ENCODE data around the gene KRTAP12-2.
"Not testable (repeated sequence)": the region's sequence is repeated elsewhere in the genome, so short reads cannot be mapped to it uniquely, and the experiment has no call there.

The KRTAP12-2 gene

DNA sequence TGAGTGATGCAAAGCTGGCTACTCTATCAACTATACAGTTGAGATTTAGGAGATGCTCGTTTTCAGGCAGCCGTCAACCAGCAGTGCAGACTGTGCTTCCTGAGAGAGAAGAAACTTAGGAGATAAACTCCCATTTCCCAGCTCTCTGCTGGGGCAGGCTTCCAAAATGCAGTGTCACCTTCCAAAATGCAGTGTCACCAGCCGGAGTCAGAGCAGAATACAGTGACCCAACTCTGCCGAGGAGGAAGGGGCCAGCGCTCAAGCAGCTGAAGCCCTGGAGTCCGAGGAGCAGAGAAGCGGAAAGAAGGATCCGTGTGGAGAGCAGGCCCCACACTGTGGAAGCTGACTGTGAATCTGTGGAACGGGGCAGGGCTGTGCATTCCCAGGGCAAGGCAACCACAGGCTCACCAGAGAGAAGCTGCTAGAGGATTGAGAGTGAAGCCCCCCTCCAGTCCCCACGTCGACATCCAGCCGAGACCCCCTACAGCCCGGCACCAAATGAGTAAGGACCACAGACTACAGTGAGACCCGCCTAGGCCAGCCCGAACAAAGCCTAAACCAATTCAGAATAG lies 15.9 kb upstream of the KRTAP12-2 start:
- no peak for DNase-seq

DNA sequence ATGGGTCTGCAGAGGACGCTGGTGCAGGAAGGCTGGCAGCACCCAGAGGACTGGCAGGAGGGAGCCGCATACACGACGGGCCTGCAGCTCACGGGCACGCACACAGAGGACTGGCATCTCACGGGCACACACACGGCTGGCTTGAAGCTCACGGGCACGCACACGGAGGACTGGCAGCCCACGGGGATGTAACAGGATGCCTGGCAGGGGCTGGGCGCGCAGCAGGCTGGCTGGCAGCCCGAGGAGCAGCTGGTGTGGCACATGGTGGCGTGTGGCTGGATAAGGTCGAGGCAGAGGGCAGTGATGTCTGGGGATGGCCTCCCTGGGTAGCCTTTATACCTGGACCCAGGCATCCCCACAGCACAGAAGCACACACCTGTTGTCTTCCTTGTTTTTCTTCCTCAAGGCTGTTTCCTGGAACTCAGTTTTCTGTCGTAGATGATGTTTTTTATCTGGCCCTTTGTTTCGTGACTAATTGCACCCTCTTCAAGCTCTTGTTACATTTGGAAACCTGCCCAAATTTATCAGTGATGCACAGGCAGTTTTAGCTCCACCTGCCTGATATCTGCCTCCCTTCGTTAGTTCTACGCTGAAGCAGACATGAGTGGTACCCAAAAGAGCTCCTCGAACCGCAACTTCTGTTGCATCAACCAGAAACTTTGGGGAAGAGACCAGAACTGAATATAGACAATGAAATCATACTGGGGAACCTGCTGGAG lies 15.3 kb upstream of the KRTAP12-2 start, which contains the start of gene KRTAP12-1:
Gene KRTAP12-1 (minus strand): TSS at position 303 of the 719 bp plus-strand sequence. CDS start 40 bp downstream, at position 263.
- DNase-seq = no peak

DNA sequence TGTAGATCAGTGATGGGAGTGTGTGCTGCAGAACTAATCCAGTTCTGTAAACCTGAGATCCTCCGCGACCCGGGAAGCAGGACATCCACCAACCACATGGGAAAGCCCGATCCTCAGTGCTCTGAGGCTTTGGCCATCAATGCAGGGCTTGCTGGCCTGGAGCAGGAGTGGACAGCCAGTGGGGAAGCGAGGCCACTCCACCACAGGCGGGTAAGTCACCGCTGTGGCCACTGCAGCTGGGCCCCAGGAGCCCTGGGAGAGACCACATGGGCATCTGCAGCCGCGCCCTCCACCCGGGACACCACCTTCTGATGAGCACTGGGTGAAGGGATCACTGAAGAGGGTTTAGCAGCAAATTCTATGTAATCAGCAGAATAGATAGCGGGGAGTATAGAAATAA lies 14.4 kb upstream of the KRTAP12-2 start:
- no peak for DNase-seq

DNA sequence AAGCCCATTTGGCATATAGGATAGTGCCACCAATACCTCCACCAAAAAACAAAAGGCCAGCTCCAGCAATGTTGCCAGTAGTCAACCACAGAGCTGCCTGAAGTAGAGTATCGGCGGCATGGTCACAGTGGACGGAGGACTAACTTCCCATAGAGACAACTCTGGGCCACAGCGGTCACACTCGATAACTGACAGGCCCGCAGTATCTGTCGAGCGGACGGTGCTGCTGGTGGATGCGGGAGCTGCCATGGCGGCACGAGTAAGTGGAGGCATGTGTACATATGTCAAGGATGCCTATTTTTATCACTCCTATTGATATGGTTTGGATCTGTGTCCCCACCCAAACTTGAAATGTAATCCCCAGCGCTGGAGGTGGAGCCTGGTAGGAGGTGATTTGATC lies 11.2 kb upstream of the KRTAP12-2 start:
- no peak for DNase-seq

DNA sequence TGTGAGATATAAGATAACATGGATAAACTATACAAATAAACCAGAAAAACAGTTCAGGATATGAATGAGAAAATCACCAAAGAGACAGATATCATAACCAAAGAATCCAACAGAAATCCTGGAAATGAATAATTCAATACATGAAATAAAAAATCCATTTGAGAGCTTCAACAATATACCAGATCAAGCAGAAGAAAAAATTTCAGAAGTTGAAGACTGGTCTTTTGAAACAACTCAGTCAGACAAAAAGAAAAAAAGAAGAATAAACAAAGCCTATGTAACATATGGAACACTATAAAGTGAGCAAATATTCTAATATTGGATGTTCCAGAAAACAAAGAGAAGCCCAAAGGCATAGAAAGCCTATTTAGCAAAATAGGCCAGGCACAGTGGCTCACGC lies 5.2 kb upstream of the KRTAP12-2 start:
- DNase-seq = no peak

DNA sequence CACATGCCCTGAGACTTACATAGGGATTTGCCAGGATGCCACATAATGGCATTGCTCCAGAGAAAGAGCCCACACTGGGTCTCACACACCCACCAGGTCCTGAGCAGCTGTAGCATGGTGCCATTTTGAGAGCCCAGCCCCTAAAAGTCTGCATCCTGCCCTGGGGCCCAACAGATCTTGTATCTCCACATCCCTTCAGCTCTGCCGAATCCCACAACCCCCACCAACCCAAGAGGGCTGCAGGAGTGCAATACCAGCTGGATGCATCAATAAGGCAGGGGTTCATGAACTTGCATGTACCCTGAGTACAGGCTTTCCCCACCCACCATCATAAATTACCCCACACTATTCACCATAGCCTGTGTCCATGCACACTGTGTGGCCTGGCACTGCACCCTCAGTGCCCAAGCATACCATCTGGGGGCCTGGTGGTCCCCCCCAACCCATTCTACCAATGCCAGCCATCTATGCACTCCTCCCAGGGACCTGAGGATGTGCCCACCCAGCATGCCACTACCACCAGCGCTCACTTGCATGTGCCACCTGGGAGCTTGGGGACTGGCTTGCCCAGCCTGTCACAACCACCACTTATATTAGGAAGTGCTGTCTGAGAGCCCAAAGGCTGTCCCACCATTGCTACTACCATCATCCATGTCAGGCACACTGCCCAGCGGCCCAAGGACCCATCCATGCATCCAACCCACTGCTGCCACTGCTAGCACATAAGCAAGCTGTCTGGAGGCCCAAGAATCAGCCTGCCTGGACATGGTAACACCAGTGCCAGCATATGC lies 4.1 kb upstream of the KRTAP12-2 start:
- no peak for DNase-seq

DNA sequence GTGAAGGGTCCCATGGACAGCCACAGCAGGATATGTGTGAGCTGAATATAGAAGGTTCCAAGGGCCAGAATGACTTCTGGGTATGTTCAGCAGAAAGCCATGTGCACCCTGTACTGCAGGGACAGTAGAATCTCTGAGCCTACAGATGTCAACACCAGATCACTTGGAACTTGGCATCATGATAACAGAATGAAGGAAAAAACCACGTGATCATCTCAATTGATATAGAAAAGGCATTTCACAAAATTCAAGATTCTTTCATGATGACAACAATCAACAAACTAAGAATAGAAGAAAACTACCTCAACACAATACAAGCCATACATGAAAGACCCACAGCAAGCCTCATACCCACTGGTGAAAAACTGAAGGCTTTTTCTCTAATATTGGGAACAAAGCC lies 885 bp upstream of the KRTAP12-2 start:
- no peak for DNase-seq

DNA sequence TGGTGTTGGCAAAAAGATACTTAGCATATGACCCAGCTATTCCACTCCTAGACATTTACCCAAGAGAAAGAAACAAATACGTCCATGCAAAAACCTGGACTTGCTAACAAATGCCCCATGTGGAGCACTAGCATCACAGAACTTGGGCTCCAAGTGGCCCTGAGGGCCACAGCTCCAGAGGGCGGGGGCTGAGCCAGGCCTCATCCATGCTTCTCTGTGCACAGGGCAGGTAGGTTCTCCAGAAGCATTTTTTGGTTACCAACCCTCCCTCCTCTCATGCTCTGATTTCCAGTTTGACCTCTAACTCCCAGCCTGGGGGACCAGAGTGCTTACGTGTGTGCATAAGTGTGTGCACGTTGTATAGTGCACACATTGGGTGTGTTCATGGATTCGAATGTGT lies 2.0 kb downstream of the KRTAP12-2 start:
- DNase-seq = no peak

DNA sequence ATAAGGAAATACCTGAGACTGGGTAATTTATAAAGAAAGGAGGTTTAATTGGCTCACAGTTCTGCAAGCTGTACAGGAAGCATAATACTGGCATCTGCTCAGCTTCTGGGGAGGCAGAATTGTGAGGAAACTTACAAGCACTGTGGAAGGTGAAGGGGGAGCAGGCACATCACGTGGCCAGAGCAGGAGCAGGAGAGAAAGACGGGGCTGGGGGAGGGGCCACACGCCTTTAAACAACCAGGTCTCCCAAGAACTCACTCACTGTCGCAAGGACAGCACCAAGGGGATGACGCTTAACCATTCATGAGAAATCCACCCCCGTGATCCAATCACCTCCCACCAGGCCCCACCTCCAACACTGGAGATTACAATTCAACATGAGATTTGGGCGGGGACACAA lies 5.2 kb downstream of the KRTAP12-2 start:
- DNase-seq = not testable (repeated sequence)

DNA sequence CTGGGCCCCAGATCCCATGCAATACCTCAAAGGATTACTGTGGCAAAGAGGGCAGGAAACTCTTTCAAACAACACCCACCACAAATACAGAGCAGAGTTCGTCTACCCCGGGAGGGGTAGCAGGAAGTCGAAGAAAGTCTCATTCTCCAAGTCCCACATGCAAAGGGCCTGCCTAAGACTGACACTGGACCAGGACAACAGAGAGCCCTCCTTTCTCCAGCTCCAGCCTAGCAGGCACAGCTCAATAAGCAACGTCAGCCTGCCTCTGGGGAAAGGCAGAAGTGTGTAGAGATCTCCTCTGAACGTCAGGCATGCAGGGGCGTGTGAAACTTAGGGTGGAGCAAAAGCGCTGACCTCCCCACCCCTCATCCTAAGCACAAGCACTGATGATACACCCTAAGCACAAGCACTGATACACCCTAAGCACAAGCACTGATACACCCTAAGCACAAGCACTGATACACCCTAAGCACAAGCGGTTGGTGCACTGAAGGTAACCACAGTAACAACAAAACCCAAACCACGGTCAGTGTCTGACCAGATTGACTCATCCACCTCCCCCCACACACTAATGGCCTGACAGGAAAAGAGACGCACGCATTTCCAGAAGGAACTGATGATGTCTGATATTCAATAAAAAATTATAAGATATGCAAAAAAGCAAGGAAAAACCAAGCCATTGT lies 7.7 kb downstream of the KRTAP12-2 start:
- DNase-seq = no peak

DNA sequence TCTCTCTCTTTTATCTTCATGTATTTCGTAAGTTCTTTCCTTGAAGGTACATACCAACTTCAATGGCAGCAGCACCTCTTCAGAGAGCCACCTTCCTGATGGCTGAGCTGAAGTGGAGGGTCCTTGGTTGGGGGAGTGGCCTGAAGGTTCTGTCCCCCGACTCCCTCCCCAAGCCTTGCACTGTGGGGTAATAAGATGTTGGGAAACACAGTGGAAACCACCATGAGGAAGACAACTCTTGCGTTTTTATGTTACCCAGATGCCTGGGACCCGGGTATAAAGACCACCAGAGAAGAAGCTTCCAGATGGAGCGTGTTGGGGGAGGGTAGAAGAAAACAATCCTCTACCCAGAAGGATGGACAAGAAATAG lies 8.2 kb downstream of the KRTAP12-2 start:
- no peak for DNase-seq

DNA sequence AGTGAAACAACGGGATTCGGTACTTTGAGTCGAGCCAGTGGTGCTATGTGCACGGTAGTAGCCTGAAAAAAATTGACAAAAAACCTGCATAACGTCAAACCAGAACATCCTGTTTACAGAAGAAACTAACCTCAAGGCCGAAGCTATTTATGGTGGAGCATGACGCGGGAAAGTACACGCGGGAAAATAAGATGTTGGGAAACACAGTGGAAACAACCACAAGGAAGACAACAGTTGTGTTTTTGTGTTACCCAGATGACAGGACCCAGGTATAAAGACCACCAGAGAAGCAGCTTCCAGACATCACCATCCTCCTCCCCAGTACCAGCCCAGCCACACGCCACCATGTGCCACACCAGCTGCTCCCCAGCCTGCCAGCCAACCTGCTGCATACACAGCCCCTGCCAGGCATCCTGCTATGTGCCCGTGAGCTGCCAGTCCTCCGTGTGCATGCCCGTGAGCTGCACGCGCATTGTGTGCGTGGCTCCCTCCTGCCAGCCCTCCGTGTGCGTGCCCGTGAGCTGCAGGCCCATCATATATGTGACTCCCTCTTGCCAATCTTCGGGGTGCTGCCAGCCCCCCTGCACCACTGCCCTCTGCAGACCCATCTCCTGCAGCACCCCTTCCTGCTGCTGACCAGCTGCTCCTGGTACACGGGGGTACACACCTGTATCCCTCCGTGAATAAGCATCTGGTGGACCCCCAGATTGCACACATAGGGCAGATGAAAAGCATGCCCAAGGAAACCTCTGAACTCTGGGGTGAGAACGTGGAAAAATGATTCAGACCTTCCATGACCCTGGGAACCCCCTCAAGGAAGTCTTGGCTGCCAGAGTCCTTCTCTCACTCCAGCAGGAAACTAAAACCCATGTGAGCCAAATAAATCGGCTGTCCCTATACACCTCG lies 8.8 kb downstream of the KRTAP12-2 start, which contains the start of gene KRTAP12-3:
Gene KRTAP12-3 (plus strand): TSS at position 298 of the 906 bp plus-strand sequence. CDS start 48 bp downstream, at position 346.
- no peak for DNase-seq

DNA sequence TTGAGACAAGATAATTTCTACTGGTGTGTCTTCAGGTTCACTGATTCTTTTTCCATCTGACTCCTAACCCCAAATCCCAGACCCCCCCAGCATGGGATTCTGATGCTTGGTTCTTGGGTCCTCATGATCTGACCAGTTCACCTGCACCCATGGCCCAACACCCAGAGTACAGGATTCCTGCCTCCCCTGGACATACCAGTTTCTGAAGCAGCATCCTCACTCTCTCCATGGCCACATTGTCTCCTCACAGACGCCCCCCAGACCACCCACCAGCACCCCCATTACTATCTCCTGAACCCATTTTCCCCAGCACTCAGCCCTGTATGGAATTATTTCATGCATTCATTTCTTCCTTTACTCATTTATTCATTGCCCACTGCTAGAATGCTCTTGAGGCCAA lies 9.9 kb downstream of the KRTAP12-2 start:
- no peak for DNase-seq

DNA sequence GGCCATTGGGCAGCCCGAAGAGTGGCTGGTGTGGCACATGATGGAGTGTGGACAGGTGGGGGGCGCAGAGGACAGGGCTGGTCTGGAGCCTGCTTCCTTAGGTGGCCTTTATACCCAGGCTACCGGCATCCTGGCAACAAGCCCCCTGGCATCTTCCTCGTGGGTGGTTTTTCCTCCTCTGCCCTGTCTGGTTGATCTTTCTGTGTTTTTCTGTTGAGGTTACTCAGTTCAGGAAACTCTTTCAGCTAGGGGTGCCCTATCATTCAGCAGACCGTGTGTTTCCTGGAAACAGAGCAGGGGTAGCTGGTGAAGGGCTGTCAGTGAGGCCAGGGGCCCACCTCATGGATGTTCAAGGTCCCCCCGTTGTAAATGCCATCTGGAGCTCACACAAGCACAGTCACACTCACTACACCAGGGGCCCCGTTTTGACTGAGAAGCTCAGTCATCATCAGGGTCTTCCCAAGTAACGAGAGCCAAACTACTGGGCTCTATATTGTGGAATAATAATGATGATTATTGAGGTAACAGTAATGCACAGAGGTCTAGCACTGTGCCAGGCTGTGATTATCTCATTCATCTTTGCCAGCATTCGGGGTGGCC lies 12.1 kb downstream of the KRTAP12-2 start, which contains the start of gene KRTAP12-4:
Gene KRTAP12-4 (minus strand): TSS at position 84 of the 600 bp plus-strand sequence. CDS start 45 bp downstream, at position 39.
- no peak for DNase-seq

DNA sequence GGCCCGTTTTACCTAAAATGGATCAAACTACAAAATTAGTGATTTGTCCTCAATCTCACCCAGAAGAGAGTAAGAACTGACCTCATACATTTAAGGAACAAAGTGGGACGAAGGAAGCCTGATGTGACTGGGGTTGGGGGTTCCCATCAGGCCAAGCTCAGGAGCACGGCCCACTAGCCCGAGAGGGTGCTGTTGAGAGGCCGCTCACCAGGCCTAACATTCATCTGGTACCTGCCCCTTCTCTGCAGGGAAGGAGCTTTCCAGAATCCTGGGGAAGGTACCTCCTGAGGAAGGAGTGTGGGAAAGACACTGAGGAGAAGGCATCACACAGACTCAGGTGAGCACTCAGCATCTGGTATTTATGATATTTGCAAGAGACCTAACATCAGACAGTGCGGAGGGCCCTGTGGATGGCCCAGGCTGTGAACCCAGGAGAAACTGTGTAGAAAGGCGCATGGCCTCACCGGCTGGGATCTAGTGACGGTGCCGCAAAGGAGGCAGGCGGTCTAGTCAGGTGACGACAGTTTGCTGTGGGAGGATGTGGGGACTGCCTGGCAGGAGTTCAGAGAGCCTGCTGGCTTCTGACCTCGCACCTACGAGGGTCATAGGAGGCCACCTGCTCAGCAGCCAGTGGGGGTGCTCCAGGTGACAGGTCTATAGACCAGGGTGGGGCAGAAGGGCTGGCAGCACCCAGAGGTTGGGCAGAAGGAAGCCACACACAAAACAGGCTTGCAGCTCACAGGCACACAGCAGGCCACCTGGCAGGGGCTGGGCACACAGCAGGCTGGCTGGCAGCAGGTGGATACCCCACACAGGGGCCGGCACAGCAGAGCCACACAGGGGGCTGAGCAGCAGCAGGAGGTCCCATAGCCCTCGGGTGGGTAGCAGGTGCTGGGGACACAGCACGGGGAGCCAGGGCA lies 12.8 kb downstream of the KRTAP12-2 start:
- no peak for DNase-seq

DNA sequence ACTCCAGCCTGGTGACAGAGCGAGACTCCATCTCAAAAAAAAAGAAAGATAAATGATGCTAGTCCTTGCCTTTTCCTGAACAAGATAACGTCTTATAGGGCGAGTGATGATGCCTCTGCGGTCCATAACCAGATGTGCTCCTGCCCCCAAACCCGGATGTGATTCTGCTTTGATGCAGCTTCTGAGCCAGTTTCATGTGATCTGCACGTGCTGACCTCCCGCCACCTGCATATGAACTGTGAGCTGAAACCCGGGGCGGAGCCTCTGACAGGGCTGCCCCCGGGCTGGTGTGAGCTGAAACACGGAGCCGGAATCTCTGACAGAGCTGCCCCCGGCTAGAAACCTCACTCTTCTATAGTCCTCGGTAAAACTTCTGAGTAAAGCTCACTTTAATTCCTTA lies 13.6 kb downstream of the KRTAP12-2 start:
- no peak for DNase-seq

DNA sequence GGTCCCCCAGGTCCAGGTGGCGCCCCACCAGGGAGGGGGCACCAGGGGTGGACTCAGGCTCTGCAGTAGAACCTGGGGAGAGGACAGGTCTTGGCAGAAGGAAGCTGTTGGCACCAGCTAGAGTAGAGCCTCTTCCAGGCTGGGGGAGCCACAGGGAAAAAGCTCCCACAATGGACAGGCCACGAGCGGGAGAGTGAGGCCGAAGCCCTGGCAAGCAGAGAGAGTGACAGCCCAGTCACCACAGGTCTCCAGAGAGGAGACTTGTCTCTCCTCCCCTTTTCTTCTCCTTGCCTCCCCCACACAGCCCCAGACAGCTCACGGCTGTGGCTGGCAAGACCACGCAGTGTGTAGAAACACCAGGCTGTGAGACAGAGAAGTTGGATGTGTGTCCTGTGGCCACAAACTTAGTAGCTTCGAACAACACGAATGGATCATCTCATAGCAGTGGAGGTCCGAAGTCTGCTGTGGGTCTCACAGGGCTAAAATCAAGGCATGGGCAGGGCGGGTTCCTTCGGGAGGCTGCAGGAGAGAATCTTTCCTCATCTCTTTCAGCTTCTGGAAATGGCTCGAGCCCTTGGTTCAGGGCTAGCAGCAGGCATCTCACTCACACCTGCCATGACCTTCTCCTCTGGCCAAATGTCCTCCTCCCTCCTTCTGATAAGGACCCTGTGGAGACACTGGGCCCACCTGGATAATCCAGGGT lies 15.6 kb downstream of the KRTAP12-2 start:
- DNase-seq = no peak

DNA sequence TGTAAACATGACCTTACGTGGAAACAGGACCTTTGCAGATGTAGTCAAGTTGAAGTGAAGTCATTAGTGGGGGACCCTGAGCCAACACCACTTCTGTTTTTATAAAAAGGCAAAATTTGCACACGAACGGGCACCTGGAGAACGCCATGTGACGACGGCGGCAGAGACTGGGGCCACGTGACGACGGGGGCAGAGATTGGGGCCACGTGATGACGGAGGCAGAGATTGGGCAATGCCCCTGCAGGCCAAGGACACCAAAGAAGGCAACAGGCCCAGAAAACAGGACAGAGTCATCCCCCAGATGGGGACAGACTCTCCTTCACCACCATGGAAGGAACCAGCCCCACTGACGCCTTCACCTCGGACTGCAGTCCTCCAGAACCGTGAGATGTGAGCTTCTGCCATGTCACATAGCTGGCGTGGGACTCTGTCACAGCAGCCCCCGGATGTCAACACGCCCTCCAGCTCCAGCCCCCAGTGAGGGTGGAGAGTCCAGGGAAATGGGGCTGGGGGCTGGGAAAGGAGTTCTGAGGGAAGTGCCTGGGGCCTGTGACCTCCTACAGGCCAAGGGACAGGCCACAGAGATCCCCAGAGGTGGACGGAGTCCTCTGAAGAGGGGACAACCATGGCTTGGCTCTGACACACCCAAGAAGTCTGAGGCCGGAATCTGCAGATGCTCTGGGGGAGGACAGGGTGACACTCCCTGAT lies 16.3 kb downstream of the KRTAP12-2 start:
- DNase-seq = no peak

DNA sequence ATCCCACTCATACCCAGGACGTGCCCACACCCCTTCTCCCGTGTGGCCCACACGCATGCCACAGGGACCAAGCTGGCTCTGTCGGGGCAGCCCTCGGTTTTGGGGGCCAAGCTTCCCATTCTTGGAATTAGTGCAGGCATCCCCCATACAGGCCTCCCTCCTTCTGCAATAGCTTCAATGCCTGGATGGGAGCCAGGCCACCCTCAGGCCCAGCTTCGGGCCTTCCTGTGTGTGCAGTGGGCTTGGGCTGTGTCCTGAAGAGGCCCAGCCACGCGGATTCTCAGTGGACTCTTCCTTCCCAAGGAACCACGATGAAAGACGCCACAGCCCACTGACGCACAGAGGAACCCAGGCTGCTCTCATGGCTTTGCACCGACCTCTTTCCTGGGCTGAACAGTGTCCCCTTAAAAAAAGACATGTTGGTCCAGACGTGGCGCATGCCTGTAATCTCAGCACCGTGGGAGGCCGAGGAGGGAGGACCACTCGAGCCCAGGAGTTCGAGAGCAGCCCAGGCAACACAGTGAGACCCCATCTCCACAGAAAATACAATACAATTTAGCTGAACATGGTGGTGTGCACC lies 17.1 kb downstream of the KRTAP12-2 start:
- no peak for DNase-seq

Measured in islet precursor cell (in vitro differentiated cells).